ENCODE results near the gene B4GALT5. TPM values are rescaled to one million over a fixed set of nuclear protein-coding genes. Genes with fewer than 3 reads are reported as not detected.
"Not testable (repeated sequence)": the region's sequence is repeated elsewhere in the genome, so short reads cannot be mapped to it uniquely, and the experiment has no call there.

The B4GALT5 gene
- total RNA-seq, 2 experiments from 2014 or later = 18.6 to 19.0 TPM

DNA sequence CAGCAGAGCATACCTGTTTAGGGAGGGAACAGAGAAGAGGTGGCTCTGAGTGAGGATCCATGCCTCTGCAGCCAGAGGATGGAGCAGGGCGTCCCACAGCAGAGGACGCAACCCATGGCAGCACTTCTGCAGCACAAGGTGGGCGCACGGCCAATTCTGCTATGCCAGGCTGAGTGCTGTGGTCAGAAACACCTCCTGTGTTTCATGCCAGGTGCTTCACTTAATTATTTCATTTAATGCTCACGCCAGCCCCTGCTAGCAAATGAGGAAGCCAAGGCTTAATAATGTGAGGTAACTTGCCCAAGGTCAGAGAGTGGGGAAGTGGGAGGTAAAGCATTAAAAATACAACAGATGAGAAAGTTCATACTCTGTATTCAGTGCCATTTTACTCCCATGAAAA is 77.2 kb downstream of the B4GALT5 start:
- intact Hi-C loops (cut with micrococcal nuclease) = no loop called here
- CTCF ChIA-PET = interaction anchor here (0.6 kb wide), 1 partner anchor 110 kb away, joined by 4 read pairs; no protein-coding TSS in a partner anchor
- H3K9me3 Mint-ChIP-seq = no peaks in the 10 kb centered on the region
- H3K36me3 Mint-ChIP-seq (ENCODE audit: low read depth) = peaks cover 37% of the 10 kb centered on the region
- H3K4me3 Mint-ChIP-seq = no peak overlapping the region
- no peaks in the 10 kb centered on the region for H3K27me3 Mint-ChIP-seq (ENCODE audit: low read depth)
- DNase-seq = no peak
- no peaks in the 10 kb centered on the region for H3K4me1 Mint-ChIP-seq (ENCODE audit: low read depth)
- H3K27ac Mint-ChIP-seq = no peak overlapping the region

DNA sequence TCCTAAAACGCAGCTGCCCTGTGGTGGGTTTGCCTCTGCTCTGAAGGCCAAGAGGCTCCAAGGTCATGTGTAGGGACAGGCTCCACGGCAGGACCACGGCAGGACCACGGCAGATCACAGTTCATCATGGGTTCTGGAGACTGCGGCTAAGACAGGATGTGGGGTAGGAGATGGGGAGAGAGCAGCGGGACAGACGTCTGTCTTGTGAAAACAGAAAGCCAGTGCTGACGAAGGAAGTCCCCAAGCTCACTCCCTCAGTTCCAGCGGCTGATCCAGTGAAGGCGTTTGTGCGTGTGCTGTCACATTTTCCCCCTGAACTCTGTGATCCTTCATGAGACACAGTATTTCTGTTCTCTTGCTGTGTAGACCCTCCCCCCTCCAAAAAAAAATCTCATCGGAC is 77.8 kb downstream of the B4GALT5 start:
- intact Hi-C loops (cut with micrococcal nuclease) = no loop called here
- Mint-ChIP-seq H3K36me3 (ENCODE audit: low read depth) (peaks cover 32% of the 10 kb centered on the region), H3K27me3 (ENCODE audit: low read depth) (no peaks in the 10 kb centered on the region), H3K27ac (no peak overlapping the region), H3K4me1 (ENCODE audit: low read depth) (no peaks in the 10 kb centered on the region), H3K4me3 (no peak overlapping the region), H3K9me3 (no peaks in the 10 kb centered on the region)
- CTCF ChIA-PET = interaction anchor here (0.6 kb wide), 1 partner anchor 111 kb away, joined by 4 read pairs; no protein-coding TSS in a partner anchor
- DNase-seq = no peak

DNA sequence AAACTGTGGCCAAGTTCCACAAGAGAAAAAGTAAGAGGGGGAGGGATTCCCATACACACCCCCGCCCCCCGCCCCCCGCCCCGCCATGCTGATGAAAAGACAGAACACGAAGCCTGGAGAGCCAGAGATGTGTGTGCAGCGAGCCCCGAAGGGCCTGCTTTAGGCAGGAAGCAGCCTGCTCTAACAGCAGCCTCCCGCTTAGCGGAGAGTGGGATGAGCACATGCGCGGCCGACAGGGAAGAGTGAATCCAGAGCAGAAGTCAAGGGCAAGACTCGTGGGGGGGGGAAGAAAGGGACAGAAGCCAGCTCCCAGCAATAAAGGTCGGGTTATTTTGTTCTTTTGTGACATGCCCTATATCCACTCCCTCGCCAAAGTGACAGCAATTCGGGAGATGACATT is 78.5 kb downstream of the B4GALT5 start:
- Mint-ChIP-seq H3K27ac (no peak overlapping the region), H3K27me3 (ENCODE audit: low read depth) (no peaks in the 10 kb centered on the region), H3K4me3 (no peak overlapping the region), H3K9me3 (no peaks in the 10 kb centered on the region), H3K4me1 (ENCODE audit: low read depth) (no peaks in the 10 kb centered on the region), H3K36me3 (ENCODE audit: low read depth) (peaks cover 28% of the 10 kb centered on the region)
- CTCF ChIA-PET = interaction anchor here (0.6 to 1.0 kb wide), 2 partner anchors 147 to 210 kb away, joined by 3 read pairs; no protein-coding TSS in a partner anchor
- no peak for DNase-seq
- intact Hi-C loops (cut with micrococcal nuclease) = no loop called here

DNA sequence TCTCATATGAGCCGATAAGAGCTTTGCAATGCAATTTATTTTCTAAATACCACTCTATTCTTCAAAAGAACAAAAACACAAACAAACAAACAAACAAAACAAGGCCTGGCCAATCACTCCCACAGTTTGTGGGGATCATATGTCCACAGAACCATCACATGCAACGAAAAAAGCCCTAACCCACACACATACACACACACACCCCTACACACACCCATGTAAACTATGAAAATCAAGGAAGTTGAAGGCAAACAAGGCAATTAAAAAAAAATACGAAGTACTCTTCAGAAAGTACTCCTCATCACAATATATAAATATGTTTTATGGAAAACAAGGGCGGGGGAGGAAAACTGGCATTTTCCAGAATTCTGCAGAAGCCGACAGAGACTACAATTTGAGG is 79.6 kb downstream of the B4GALT5 start:
- Mint-ChIP-seq H3K36me3 (ENCODE audit: low read depth) (peaks cover 23% of the 10 kb centered on the region), H3K27me3 (ENCODE audit: low read depth) (no peaks in the 10 kb centered on the region), H3K9me3 (no peaks in the 10 kb centered on the region), H3K27ac (no peak overlapping the region), H3K4me1 (ENCODE audit: low read depth) (no peaks in the 10 kb centered on the region), H3K4me3 (no peak overlapping the region)
- intact Hi-C loops (cut with micrococcal nuclease) = no loop called here
- CTCF ChIA-PET = interaction anchor here (0.6 to 1.0 kb wide), 2 partner anchors 23 to 211 kb away, joined by 3 to 4 read pairs; no protein-coding TSS in a partner anchor
- DNase-seq = no peak

DNA sequence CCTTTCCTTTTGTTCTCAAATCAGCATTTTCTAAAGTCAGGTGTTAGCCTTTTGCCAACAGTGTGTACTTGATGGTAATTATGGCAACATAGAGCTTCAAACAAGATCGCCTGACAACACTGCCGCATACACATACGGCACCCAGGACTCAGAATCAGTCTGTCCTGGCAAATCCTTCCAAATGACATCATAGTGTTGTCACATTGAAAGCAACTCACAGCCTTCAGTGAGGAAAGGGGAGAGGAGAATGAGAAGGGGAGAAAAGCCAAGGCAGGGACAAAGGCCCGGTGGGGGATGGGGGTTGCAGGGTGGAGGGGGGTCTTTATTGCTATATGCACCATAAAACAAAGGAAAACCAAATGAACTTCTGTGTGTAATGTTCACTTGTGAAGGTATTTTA is 80.0 kb downstream of the B4GALT5 start:
- Mint-ChIP-seq H3K27me3 (ENCODE audit: low read depth) (no peaks in the 10 kb centered on the region), H3K9me3 (no peaks in the 10 kb centered on the region), H3K4me3 (no peak overlapping the region), H3K4me1 (ENCODE audit: low read depth) (no peaks in the 10 kb centered on the region), H3K27ac (no peak overlapping the region), H3K36me3 (ENCODE audit: low read depth) (peaks cover 23% of the 10 kb centered on the region)
- intact Hi-C loops (cut with micrococcal nuclease) = no loop called here
- CTCF ChIA-PET = interaction anchor here (0.6 kb wide), 2 partner anchors 22 to 297 kb away, joined by 3 to 4 read pairs; no protein-coding TSS in a partner anchor
- no peak for DNase-seq

DNA sequence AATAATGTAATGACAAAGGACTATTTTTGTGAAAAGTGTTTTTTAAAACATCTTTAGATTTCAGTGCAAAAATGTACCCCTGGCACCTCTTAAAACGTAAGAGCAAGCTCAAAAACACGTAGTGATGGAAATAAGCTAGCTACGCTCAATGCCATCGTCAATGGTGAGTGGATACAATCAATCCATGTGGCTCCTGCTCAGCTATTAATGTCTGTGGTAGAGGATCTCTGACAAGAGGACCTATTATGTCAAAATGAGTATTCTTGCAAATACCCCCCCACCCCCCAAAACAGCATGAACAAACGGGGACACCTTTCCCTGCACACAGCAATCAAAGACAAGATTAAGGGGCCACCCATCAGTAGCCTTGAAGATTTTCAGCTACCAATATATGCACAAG is 80.7 kb downstream of the B4GALT5 start:
- H3K4me1 Mint-ChIP-seq (ENCODE audit: low read depth) = no peaks in the 10 kb centered on the region
- DNase-seq = no peak
- intact Hi-C loops (cut with micrococcal nuclease) = no loop called here
- CTCF ChIA-PET = interaction anchor here (0.6 kb wide), 1 partner anchor 297 kb away, joined by 3 read pairs; no protein-coding TSS in a partner anchor
- no peaks in the 10 kb centered on the region for H3K9me3 Mint-ChIP-seq
- peaks cover 23% of the 10 kb centered on the region for H3K36me3 Mint-ChIP-seq (ENCODE audit: low read depth)
- no peak overlapping the region for H3K27ac Mint-ChIP-seq
- no peak overlapping the region for H3K4me3 Mint-ChIP-seq
- no peaks in the 10 kb centered on the region for H3K27me3 Mint-ChIP-seq (ENCODE audit: low read depth)

DNA sequence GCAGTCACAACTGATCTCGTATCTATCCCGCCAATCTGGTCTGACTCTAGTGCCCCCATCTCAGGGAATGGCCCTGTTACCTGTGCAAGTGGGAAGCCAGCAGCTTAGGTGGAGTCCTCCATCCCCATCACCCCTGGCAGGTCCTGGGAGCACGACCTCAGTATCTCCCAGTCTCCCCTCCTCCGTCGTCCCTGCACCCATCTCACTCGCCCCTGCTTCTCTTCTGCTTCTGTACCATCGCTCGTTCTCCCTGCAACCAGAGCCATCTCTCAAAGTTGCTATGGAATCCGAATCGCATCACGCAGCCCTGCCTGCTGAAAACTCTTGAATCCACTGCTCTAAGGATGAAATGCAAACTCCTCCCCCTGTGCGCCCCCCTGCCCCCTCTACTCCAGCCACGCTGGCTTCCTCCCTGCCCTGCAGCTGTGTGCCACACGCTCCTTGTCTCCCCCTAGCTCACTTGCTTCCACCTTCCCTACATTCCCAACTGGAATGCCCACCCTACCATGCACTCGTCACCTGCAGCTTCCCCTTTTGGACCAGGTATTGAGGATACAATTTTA is 81.7 kb downstream of the B4GALT5 start:
- CTCF ChIA-PET = no interaction called here
- no peaks in the 10 kb centered on the region for H3K9me3 Mint-ChIP-seq
- no peak overlapping the region for H3K4me3 Mint-ChIP-seq
- intact Hi-C loops (cut with micrococcal nuclease) = no loop called here
- peaks cover 1% of the 10 kb centered on the region for H3K27me3 Mint-ChIP-seq (ENCODE audit: low read depth)
- no peaks in the 10 kb centered on the region for H3K4me1 Mint-ChIP-seq (ENCODE audit: low read depth)
- DNase-seq = no peak
- no peak overlapping the region for H3K27ac Mint-ChIP-seq
- peaks cover 17% of the 10 kb centered on the region for H3K36me3 Mint-ChIP-seq (ENCODE audit: low read depth)

DNA sequence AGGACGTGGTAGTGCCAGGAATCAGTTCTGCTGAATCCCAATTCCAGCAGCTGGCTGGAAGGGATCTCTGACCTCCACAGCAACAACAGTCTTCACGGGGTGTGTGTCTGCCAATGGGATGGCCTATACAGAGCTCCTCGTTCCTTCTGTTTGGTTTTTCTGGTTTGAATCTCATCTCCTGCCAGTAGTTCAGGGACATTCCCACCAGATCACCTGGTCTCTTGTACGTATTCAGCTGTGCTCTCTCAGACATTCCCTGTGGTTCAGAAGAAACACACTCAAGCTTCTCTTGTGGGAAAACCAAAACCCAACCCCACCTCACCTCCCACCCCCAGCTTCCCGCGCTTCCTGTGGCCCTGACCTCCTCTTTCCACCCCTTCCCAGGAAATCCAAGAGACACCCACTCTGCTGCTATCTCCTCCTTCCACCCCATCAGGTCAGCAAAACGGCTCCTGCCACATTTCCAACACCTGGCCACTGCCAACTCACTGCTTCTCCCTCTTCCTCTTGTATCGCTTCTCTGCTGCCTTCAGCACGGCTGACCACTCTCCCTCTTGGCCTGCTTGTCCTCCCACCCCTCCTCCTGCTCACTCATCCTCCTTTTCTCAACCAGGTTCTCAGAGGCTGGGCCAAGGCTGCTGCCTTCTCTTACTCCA is 82.5 kb downstream of the B4GALT5 start:
- Mint-ChIP-seq H3K27ac (no peak overlapping the region), H3K9me3 (no peaks in the 10 kb centered on the region), H3K27me3 (ENCODE audit: low read depth) (peaks cover 1% of the 10 kb centered on the region), H3K4me3 (no peak overlapping the region), H3K36me3 (ENCODE audit: low read depth) (peaks cover 10% of the 10 kb centered on the region), H3K4me1 (ENCODE audit: low read depth) (no peaks in the 10 kb centered on the region)
- no peak for DNase-seq
- intact Hi-C loops (cut with micrococcal nuclease) = no loop called here
- CTCF ChIA-PET = interaction anchor here (0.6 to 1.9 kb wide), 2 partner anchors 16 to 21 kb away, joined by 3 to 8 read pairs; no protein-coding TSS in a partner anchor

DNA sequence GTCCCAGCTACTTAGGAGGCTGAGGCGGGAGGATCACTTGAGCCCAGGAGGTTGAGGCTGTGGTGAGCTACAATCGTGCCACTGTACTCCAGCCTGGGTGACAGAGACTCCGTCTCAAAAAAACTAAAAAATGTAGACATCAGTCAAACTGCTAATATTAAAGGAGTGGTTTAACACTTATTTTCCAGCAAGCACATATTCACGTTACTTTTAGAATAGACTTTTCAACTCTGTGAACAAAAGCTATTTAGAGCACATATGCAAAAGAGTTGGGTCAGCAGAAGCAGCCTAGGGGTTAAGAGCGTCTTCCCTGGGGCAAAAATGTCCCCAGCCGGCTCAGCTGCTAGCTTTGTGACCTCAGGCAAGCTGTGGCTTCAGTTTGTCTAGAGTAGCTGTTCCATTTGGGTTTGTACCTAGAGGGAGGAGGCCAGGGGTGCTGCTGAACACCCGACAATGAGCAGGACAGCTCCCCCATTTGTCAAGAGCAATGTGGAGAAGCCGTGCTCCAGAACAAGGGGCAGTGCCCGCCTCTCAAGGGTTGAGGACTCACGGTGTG is 83.2 kb downstream of the B4GALT5 start:
- Mint-ChIP-seq H3K27me3 (ENCODE audit: low read depth) (peaks cover 1% of the 10 kb centered on the region), H3K4me1 (ENCODE audit: low read depth) (no peaks in the 10 kb centered on the region), H3K27ac (no peak overlapping the region), H3K4me3 (no peak overlapping the region), H3K9me3 (no peaks in the 10 kb centered on the region), H3K36me3 (ENCODE audit: low read depth) (peaks cover 9% of the 10 kb centered on the region)
- no peak for DNase-seq
- intact Hi-C loops (cut with micrococcal nuclease) = no loop called here
- CTCF ChIA-PET = interaction anchor here (0.7 to 1.9 kb wide), 3 partner anchors 20 to 256 kb away, joined by 3 to 8 read pairs (median 5); no protein-coding TSS in a partner anchor

DNA sequence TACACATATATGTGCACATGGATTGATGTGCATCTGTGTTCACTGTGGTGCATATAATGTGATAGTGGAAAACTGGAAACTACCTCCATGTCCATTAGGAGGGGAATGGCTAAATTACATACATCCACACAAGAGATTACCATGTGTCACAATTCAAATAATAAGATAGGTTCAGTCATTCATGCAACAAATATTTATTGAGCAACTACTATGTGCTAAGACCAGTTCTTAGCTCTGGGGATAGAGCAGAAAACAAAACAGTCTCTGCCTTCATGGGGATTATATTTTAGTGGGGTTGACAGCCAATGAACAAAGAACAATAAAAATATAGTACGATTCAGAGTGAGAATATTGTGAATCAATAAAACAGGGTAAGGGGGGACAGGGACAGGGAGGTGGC is 84.1 kb downstream of the B4GALT5 start:
- CTCF ChIA-PET = interaction anchor here (0.7 to 1.9 kb wide), 3 partner anchors 19 to 257 kb away, joined by 3 to 8 read pairs (median 5); no protein-coding TSS in a partner anchor
- Mint-ChIP-seq H3K27ac (no peak overlapping the region), H3K4me1 (ENCODE audit: low read depth) (no peaks in the 10 kb centered on the region), H3K9me3 (no peaks in the 10 kb centered on the region), H3K4me3 (no peak overlapping the region), H3K36me3 (ENCODE audit: low read depth) (peaks cover 7% of the 10 kb centered on the region), H3K27me3 (ENCODE audit: low read depth) (peaks cover 1% of the 10 kb centered on the region)
- DNase-seq = no peak
- intact Hi-C loops (cut with micrococcal nuclease) = no loop called here

DNA sequence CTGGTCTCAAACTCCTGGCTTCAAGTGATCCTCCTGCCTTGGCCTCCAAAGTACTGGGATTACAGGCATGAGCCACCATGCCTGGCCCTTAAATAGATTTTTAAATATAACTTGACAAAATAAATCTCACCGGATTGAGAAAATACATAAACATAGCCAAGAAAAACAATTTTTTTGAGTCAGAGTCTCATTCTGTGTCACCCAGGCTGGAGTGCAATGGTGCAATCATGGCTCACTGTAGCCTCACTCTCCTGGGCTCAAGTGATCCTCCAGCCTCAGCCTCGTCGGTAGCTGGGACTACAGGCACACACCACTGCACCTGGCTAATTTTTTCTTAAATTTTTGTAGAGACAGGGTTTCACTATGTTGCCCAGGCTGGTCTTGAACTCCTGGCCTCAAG is 85.4 kb downstream of the B4GALT5 start:
- H3K4me3 Mint-ChIP-seq; intact Hi-C loops (cut with micrococcal nuclease); H3K36me3 Mint-ChIP-seq (ENCODE audit: low read depth); H3K9me3 Mint-ChIP-seq; H3K4me1 Mint-ChIP-seq (ENCODE audit: low read depth); DNase-seq; H3K27ac Mint-ChIP-seq; H3K27me3 Mint-ChIP-seq (ENCODE audit: low read depth): not testable (repeated sequence)
- CTCF ChIA-PET = interaction anchor here (0.8 to 0.9 kb wide), 2 partner anchors 94 to 218 kb away, joined by 3 read pairs; no protein-coding TSS in a partner anchor

DNA sequence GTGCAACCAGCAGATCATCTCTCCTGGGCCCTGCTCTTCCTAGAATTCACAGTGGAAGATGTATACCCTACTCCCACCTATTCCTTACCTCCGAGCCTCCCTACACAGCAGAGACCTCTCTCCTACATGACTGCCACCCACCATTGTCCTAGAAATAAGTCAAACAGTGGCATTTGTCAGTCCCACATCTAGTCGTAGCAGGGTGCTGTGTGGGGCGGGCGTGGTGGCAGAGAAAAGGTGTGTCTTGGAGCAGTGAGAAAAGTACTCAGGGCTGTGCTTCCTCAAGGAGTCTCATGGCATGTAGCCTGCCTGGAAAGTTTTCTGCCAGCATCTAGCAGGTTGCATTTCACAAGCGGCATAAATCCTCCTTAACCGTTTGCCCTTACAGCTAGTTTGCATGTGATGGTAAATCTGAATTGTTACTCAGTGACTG is 86.3 kb downstream of the B4GALT5 start:
- H3K36me3 Mint-ChIP-seq (ENCODE audit: low read depth) = no peaks in the 10 kb centered on the region

More for the DNA sequence above, 86.3 kb downstream of the B4GALT5 start:
- no peak overlapping the region for H3K27ac Mint-ChIP-seq
- intact Hi-C loops (cut with micrococcal nuclease) = no loop called here
- H3K4me3 Mint-ChIP-seq = no peak overlapping the region
- H3K9me3 Mint-ChIP-seq = no peaks in the 10 kb centered on the region
- CTCF ChIA-PET = interaction anchor here (0.7 kb wide), 2 partner anchors 42 to 76 kb away, joined by 3 to 5 read pairs; no protein-coding TSS in a partner anchor
- DNase-seq = no peak
- no peaks in the 10 kb centered on the region for H3K4me1 Mint-ChIP-seq (ENCODE audit: low read depth)
- peaks cover 1% of the 10 kb centered on the region for H3K27me3 Mint-ChIP-seq (ENCODE audit: low read depth)

Measured in activated naive CD4-positive, alpha-beta T cell treated with anti-CD3 and anti-CD28 coated beads for 36 hours (primary cell).